Activated naive CD4-positive, alpha-beta T cell treated with anti-CD3 and anti-CD28 coated beads, Interleukin-2, amount 50 U/mL, for 72 hours (primary cell): ENCODE results near the gene CCDC8. TPM values are rescaled to one million over a fixed set of nuclear protein-coding genes. Genes with fewer than 3 reads are reported as not detected.

Experiments
- ATAC-seq, 2 donors: fragments of 150-1000 bp; cut with Tn5 transposase; 2 replicates each; pipeline ENCODE4 v1.10.0; 2021; ENCODE audit warnings: mild to moderate bottlenecking in 2 of 2, moderate library complexity in 2 of 2
- DNase-seq, 2 donors: peaks; one replicate each; pipeline ENCODE4 v3.0.0; 2021 to 2022; ENCODE audit warnings: low spot score in 2 of 2
- H3K27ac Mint-ChIP-seq, 2 donors: one replicate each; pipeline ENCODE4 v1.8.0; 2022; ENCODE audit warnings: mild to moderate bottlenecking in 2 of 2, mixed read lengths in 2 of 2
- H3K36me3 Mint-ChIP-seq, 2 donors: one replicate each; pipeline ENCODE4 v1.8.0; 2022; ENCODE audit warnings: mixed read lengths in 2 of 2
- H3K9me3 Mint-ChIP-seq, 2 donors: one replicate each; pipeline ENCODE4 v1.8.0; 2022; ENCODE audit warnings: mixed read lengths in 2 of 2
- total RNA-seq, 2 donors: library from RNA; stranded (reverse); gene quantifications; one replicate each; pipeline ENCODE4 v1.2.3, GENCODE V29; 2022

Gene CCDC8, protein sequence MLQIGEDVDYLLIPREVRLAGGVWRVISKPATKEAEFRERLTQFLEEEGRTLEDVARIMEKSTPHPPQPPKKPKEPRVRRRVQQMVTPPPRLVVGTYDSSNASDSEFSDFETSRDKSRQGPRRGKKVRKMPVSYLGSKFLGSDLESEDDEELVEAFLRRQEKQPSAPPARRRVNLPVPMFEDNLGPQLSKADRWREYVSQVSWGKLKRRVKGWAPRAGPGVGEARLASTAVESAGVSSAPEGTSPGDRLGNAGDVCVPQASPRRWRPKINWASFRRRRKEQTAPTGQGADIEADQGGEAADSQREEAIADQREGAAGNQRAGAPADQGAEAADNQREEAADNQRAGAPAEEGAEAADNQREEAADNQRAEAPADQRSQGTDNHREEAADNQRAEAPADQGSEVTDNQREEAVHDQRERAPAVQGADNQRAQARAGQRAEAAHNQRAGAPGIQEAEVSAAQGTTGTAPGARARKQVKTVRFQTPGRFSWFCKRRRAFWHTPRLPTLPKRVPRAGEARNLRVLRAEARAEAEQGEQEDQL
- total RNA-seq = not detected

DNA sequence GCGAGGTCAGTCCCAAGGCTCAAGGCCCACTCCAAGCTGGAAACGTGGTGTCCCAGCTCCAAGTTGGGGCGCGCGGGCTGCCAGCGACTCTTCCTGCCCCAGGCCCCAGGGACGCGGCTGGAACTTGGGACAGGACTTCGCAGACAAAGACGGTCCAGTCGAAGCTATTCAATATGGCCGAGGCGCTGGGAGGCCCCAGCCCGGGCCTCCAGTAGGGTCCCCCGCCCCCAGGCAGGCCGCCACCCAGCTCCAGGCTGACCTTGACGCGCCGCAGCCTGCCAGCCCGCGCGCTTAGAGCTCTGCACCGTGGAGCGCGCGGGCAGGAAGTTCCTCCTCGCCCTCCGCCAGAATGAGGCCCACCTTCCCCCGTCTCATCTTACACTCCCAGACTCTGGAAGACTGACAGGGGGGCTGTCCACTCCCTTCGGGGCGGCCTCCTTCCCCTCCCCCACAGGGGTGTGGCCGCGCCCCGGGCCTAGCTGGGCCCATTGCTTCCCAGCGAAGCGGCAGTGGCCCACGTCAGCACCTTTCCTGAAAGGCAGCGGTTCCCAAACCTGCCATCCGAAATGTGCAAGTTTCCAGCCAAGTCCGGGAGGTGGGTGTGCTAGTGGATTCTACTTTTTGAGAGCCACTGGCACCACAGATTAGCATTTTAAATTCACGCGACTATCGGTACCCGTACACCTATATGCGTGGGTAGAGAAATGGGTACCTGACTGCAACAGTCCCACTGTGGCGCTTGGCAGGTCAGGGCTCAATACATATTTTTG is at the start of gene CCDC8:
Gene CCDC8, minus strand, starts transcription at position 303 of the 770 bp plus-strand sequence. CDS start 754 bp downstream, outside the sequence.
- DNase-seq = no peak
- no peaks in the 10 kb centered on the region for H3K9me3 Mint-ChIP-seq
- no peak within 1 kb of the TSS for H3K27ac Mint-ChIP-seq
- H3K36me3 Mint-ChIP-seq = no peaks in the 10 kb centered on the region
- no peak for ATAC-seq

GRCh38 chr19:46461537-46461936 is 48.2 kb upstream of the CCDC8 start:
- H3K9me3 Mint-ChIP-seq = no peaks in the 10 kb centered on the region
- no peak for ATAC-seq

DNA sequence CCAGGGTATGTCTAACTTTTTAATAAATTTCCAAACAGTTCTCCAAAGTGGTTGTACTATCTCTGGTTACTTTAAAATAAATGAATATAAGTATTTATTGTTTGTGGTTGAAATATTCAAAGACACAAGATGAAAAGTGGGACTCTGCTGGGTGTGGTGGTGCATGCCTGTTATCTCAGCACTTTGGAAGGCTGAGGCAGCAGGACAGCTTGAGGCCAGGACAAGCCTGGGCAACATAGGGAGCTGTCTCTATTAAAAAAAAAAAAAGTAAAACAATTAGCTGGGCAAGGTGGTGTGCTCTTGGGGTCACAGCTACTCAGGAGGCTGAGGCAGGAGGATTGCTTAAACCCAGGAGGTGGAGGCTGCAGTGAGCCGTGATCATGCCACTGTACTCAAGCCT is 47.6 kb upstream of the CCDC8 start:
- DNase-seq (no peak), ATAC-seq (no peak)
- Mint-ChIP-seq H3K27ac (no peak overlapping the region), H3K36me3 (no peaks in the 10 kb centered on the region), H3K9me3 (no peaks in the 10 kb centered on the region)

More at GRCh38 chr19:46461537-46461936, 48.2 kb upstream of the CCDC8 start:
- no peak for DNase-seq
- Mint-ChIP-seq H3K36me3 (no peaks in the 10 kb centered on the region), H3K27ac (no peak overlapping the region)

DNA sequence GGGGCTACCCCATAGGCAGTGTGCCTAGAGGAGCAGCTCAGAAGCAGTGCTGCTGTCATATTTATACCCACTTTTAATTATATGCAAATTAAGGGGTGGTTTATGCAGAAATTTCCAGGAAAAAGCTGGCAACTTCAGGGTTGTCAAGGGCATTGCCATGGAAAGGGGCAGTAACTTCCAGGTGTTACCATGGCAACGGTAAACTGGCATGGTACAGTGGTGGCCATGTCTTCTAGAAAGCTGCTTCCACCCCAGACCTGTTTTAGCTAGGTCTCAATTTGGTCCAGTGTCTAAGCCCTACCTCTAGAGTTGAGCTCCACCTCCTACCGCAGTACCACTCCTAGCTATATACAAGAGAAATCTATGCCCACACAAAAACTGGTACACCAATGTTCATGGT is 46.7 kb upstream of the CCDC8 start:
- Mint-ChIP-seq H3K9me3 (no peaks in the 10 kb centered on the region), H3K27ac (no peak overlapping the region), H3K36me3 (no peaks in the 10 kb centered on the region)
- no peak for ATAC-seq
- no peak for DNase-seq

- DNase-seq (no peak), ATAC-seq (no peak)
- Mint-ChIP-seq H3K36me3 (no peaks in the 10 kb centered on the region), H3K9me3 (no peaks in the 10 kb centered on the region), H3K27ac (no peak overlapping the region)
Observed at GRCh38 chr19:46456930-46457329, 43.6 kb upstream of the CCDC8 start.

- ATAC-seq = no peak
- Mint-ChIP-seq H3K9me3 (peaks cover 6% of the 10 kb centered on the region in 2 donors), H3K27ac (no peak overlapping the region)
Observed at GRCh38 chr19:46454244-46454643, 40.9 kb upstream of the CCDC8 start.

GRCh38 chr19:46453661-46454060 is 40.3 kb upstream of the CCDC8 start:
- DNase-seq (no peak), ATAC-seq (no peak)
- Mint-ChIP-seq H3K36me3 (peaks cover 9% of the 10 kb centered on the region in 2 donors), H3K27ac (no peak overlapping the region), H3K9me3 (peaks cover 7% of the 10 kb centered on the region in 2 donors)

More at GRCh38 chr19:46454244-46454643, 40.9 kb upstream of the CCDC8 start:
- no peak for DNase-seq
- peaks cover 7 to 8% of the 10 kb centered on the region in 2 donors for H3K36me3 Mint-ChIP-seq

DNA sequence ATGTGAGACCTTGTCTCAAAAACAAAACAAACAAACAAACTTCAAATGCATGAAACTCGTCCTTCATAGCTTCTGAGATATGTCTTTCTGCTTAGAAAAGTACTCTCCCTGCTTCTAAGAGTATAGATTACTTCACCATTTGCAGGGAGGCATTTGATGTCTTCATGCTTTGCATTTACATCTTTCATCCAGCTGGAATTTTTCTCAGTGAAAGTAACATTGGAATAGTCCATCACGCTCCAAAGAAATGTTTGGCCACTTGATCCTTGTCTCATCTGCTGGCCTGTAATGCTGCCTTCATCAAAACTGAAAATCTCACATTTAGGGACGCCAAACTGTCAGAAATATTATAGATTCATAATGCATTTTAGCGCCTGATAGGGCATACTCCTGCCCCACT is 38.8 kb upstream of the CCDC8 start:
- no peak overlapping the region for H3K27ac Mint-ChIP-seq
- peaks cover 7% of the 10 kb centered on the region in 2 donors for H3K9me3 Mint-ChIP-seq
- peaks cover 9% of the 10 kb centered on the region in 2 donors for H3K36me3 Mint-ChIP-seq

GRCh38 chr19:46451352-46451751 is 38.0 kb upstream of the CCDC8 start:
- H3K9me3 Mint-ChIP-seq = peaks cover 7% of the 10 kb centered on the region in 2 donors
- peaks cover 9% of the 10 kb centered on the region in 2 donors for H3K36me3 Mint-ChIP-seq
- H3K27ac Mint-ChIP-seq = no peak overlapping the region
- ATAC-seq (no peak), DNase-seq (no peak)

More for the DNA sequence above, 38.8 kb upstream of the CCDC8 start:
- DNase-seq (no peak), ATAC-seq (no peak)

DNA sequence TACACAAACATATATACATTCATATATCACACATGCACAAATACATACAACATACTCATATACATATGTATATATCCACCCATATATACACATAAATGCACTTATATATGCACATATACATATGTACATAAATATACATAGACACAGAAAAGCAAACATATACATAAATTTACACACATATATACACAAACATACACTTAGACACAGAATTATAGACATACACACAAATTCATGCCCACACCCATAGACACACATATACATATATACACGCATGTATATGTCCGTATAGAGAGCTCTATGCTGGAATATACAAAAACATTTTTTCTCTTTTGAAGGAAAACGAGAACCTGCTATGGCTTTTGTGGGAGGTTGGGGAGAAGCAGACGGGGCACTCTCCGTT is 37.4 kb upstream of the CCDC8 start:
- ATAC-seq = no peak
- peaks cover 9% of the 10 kb centered on the region in 2 donors for H3K36me3 Mint-ChIP-seq
- peaks cover 7% of the 10 kb centered on the region in 2 donors for H3K9me3 Mint-ChIP-seq
- DNase-seq = no peak
- H3K27ac Mint-ChIP-seq = no peak overlapping the region

DNA sequence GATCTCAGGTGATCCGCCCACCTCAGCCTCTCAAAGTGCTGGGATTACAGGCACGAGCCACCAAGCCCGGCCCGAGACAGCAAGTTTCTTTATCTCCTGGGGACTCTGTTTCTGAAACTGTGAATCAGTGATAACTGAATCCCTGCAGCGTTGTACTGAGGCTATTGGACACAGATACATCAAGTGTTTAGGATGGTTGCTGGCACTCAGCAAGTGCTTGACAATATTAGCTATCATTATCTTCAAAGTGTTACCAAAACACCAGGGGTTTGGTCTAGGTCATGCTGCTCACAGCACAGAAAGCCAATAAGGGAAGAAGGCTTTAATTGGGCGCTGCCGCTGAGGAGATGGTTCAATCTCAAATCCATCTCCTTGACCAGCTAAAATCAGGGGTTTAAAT is 35.9 kb upstream of the CCDC8 start:
- no peak overlapping the region for H3K27ac Mint-ChIP-seq
- ATAC-seq = no peak
- DNase-seq = no peak
- peaks cover 7% of the 10 kb centered on the region in 2 donors for H3K9me3 Mint-ChIP-seq
- H3K36me3 Mint-ChIP-seq = peaks cover 9% of the 10 kb centered on the region in 2 donors

GRCh38 chr19:46448601-46449000 is 35.2 kb upstream of the CCDC8 start:
- Mint-ChIP-seq H3K27ac (no peak overlapping the region), H3K36me3 (peaks cover 9% of the 10 kb centered on the region in 2 donors), H3K9me3 (peaks cover 7% of the 10 kb centered on the region in 2 donors)
- no peak for DNase-seq
- no peak for ATAC-seq

DNA sequence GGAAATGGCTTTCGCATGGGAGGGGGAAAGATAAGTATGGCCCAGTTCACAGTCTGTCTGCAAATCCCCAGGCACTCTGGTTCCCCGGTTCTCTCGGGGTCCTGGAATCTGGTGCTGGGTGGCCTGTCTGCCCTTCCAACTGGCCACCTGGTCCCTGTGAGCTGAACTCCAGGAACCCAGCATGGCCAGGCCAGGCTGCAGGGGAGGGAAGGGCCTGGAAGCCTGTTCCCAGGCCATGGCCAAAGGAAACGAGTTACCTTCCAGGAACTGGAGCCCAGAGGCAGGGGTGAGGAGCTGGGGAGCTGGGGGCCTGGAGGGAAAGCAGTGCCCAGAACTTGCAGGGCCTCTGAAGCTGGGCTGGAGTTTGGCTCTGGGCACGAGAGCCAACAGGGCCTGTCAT is 34.5 kb upstream of the CCDC8 start:
- no peak for ATAC-seq
- Mint-ChIP-seq H3K9me3 (peaks cover 7% of the 10 kb centered on the region in 2 donors), H3K27ac (no peak overlapping the region), H3K36me3 (peaks cover 9% of the 10 kb centered on the region in 2 donors)
- DNase-seq = no peak

- ATAC-seq = no peak
Observed at GRCh38 chr19:46447006-46447405, 33.6 kb upstream of the CCDC8 start.

DNA sequence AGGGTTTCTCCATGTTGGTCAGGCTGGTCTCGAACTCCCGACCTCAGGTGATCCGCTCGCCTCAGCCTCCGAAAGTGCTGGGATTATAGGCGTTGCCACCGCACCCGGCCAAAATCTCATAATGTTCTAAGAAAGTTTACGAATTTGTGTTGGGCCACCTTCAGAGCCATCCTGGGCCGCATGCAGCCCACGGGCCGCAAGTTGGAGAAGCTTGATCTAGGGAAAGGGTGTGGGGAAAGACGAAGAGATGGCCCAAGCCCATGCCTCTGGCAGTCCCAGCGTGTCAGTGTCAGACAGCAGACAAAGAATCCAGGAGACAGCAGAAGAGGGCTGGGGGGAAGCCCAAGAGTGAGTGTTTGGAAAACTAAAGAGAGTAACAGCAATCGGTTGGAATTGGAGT is 32.7 kb upstream of the CCDC8 start:
- no peak for ATAC-seq
- no peak overlapping the region for H3K27ac Mint-ChIP-seq
- peaks cover 7% of the 10 kb centered on the region in 2 donors for H3K9me3 Mint-ChIP-seq
- peaks cover 9% of the 10 kb centered on the region in 2 donors for H3K36me3 Mint-ChIP-seq
- DNase-seq = no peak

More at GRCh38 chr19:46447006-46447405, 33.6 kb upstream of the CCDC8 start:
- Mint-ChIP-seq H3K9me3 (peaks cover 7% of the 10 kb centered on the region in 2 donors), H3K36me3 (peaks cover 9% of the 10 kb centered on the region in 2 donors), H3K27ac (no peak overlapping the region)
- no peak for DNase-seq

- Mint-ChIP-seq H3K9me3 (no peaks in the 10 kb centered on the region), H3K27ac (peak overlapping the region in 1 of 2 donors; percentile 7), H3K36me3 (no peaks in the 10 kb centered on the region)
- ATAC-seq = no peak
- no peak for DNase-seq
Observed at GRCh38 chr19:46442808-46443450, 29.6 kb upstream of the CCDC8 start.

GRCh38 chr19:46441866-46442265 is 28.5 kb upstream of the CCDC8 start:
- no peak for ATAC-seq
- no peak for DNase-seq
- no peaks in the 10 kb centered on the region for H3K9me3 Mint-ChIP-seq
- no peak overlapping the region for H3K27ac Mint-ChIP-seq
- H3K36me3 Mint-ChIP-seq = no peaks in the 10 kb centered on the region
